ENCODE data around the gene DNMT3L. TPM values are rescaled to one million over a fixed set of nuclear protein-coding genes. Genes with fewer than 3 reads are reported as not detected.

The DNMT3L gene
- total and polyA plus RNA-seq, 11 donors: not detected

DNA sequence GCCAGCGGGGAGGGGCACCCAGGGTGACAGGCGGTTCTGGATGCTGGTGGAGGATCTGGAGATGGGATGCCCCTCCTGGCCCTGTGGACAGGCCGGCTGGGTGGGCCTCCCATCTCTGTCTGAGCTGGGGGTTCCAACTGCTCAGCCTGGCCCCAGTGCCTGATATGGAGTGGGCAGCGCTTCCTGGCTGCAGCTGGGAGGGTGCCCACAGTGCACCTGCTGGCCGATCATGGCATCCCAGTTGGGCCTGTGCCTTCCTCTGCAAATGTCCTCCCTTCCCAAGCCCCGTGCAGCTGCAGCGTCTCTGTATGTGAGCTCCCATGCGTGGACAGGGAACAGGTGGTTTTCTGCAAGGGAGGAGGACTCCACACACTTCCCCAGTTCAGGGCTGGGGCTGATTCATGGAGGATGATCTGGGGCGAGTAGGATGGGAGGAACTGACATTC is 40.3 kb upstream of the DNMT3L start:
- Histone ChIP-seq H3K9me3 (no peaks in the 10 kb centered on the region), H3K27me3 (no peaks in the 10 kb centered on the region), H3K27ac (no peak overlapping the region), H3K36me3 (peaks cover 0 to 14% (median under 1%) of the 10 kb centered on the region in 9 donors), H3K4me3 (peak overlapping the region in 1 of 12 donors; percentile 83), H3K4me1 (peaks cover 6 to 77% (median 56%) of the 10 kb centered on the region in 12 donors)
- DNase-seq (no peak), ATAC-seq (no peak)
- TF ChIP-seq, protein P1, sequence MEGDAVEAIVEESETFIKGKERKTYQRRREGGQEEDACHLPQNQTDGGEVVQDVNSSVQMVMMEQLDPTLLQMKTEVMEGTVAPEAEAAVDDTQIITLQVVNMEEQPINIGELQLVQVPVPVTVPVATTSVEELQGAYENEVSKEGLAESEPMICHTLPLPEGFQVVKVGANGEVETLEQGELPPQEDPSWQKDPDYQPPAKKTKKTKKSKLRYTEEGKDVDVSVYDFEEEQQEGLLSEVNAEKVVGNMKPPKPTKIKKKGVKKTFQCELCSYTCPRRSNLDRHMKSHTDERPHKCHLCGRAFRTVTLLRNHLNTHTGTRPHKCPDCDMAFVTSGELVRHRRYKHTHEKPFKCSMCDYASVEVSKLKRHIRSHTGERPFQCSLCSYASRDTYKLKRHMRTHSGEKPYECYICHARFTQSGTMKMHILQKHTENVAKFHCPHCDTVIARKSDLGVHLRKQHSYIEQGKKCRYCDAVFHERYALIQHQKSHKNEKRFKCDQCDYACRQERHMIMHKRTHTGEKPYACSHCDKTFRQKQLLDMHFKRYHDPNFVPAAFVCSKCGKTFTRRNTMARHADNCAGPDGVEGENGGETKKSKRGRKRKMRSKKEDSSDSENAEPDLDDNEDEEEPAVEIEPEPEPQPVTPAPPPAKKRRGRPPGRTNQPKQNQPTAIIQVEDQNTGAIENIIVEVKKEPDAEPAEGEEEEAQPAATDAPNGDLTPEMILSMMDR (IDR thresholded peaks at IDR 0.05): no peak
- TF ChIP-seq POLR2A (IDR thresholded peaks at IDR 0.05): no peak
- 47 to 78% (median 72%) methylated on average over 6 to 9 of the region's 9 CpGs for WGBS, 4 donors
- intact Hi-C loops (cut with DNase I): loop anchor here in 4 of 10 donors (2.0 to 10.0 kb wide), 5 partner anchors 35 to 507 kb away; no protein-coding TSS in a partner anchor

DNA sequence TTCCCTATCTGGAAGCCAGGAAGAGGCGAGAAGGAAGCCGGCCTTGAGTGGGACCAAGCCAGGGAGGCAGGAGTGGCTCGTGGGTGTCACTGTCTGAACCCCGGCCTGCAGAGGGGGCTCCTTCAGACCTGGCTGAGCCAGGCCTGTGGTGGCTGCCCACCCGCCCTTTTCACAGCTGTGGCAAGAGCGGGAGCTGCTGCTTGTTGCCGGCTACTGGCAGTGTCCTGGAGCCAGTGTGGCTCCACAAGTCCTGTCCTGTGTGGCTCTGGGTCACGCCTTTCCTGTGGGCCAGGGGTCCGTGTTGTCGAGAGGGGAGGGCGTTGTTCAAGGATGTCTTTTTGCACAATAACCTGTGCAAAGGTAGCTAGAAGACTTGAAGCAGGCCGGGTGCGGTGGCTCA is 39.4 kb upstream of the DNMT3L start:
- ATAC-seq (no peak), DNase-seq (no peak)
- no peak for TF ChIP-seq POLR2A (IDR thresholded peaks at IDR 0.05)
- TF ChIP-seq, protein P1 (IDR thresholded peaks at IDR 0.05): no peak
- peaks cover 0 to 5% (median 0%) of the 10 kb centered on the region in 9 donors for H3K36me3 ChIP-seq
- intact Hi-C loops (cut with DNase I): loop anchor here in 3 of 10 donors (10.0 kb wide), 4 partner anchors 246 to 506 kb away; no protein-coding TSS in a partner anchor
- peak overlapping the region in 10 of 12 donors; percentile 84 to 97 (median 92) for H3K27ac ChIP-seq
- H3K4me3 ChIP-seq: peak overlapping the region; percentile 61 to 96 (median 83)
- H3K27me3 ChIP-seq: no peaks in the 10 kb centered on the region
- no peaks in the 10 kb centered on the region for H3K9me3 ChIP-seq
- WGBS, 4 donors: 66 to 74% (median 72%) methylated on average over 12 to 13 of the region's 13 CpGs
- H3K4me1 ChIP-seq: peaks cover 6 to 73% (median 56%) of the 10 kb centered on the region in 12 donors

DNA sequence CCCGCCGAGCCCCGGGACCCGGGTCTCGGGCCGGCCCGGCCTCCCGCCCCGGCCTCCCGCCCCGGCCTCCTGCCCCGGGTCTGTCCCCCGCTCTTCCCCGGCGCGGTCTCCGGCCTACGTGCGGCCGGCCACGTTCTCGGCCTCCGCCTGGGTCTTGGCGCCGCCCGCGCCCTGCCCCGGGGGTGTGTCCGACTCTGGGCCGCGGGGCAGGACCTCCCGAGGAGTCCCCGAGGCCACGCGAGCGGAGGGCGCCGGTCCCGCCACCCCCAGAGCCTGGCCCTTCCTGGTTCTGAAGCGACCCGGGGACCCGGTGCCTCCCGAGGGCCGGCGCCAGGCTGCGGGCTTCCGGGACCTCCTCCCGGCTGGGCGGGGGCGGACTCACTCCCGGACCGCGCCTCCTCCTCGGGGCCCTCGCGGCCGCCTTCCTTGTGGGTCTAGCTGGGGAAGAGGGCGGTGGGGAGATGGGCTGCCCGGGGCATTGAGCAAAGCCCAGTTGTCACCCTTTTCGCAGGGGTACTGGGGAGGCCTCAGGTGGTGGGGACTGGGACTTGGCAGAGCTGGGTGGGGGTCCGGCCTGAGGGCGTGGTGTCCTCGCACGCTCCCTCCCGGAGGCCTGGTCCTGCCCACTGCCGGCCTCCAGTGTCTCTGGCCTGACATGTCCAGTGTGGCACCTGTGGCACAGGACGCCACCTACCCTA is 38.7 kb upstream of the DNMT3L start:
- Histone ChIP-seq H3K27me3 (no peaks in the 10 kb centered on the region), H3K36me3 (peaks cover 0 to 5% (median 0%) of the 10 kb centered on the region in 9 donors), H3K4me1 (peaks cover 6 to 68% (median 54%) of the 10 kb centered on the region in 12 donors), H3K27ac (peak overlapping the region; percentile 74 to 97 (median 92)), H3K4me3 (peak overlapping the region; percentile 61 to 96 (median 83)), H3K9me3 (no peaks in the 10 kb centered on the region)
- peak; percentile 80 to 90 (median 84) for DNase-seq
- peak in 1 of 2 donors; percentile 36 for TF ChIP-seq POLR2A (IDR thresholded peaks at IDR 0.05)
- TF ChIP-seq, protein P1 (IDR thresholded peaks at IDR 0.05): no peak
- 1 to 12% (median 7%) methylated on average over 8 to 67 of the region's 67 CpGs for WGBS, 4 donors
- intact Hi-C loops (cut with DNase I): loop anchor here in 3 of 10 donors (10.0 kb wide), 4 partner anchors 246 to 506 kb away; no protein-coding TSS in a partner anchor
- ATAC-seq: peak in 3 of 4 donors; percentile 63 to 66 (median 65)
